ENCODE measurements around the gene LPAR1. TPM values are rescaled to one million over a fixed set of nuclear protein-coding genes. Genes with fewer than 3 reads are reported as not detected.

Gene LPAR1
- total RNA-seq, 1 donor from 2014 or later: 5.6 TPM

DNA sequence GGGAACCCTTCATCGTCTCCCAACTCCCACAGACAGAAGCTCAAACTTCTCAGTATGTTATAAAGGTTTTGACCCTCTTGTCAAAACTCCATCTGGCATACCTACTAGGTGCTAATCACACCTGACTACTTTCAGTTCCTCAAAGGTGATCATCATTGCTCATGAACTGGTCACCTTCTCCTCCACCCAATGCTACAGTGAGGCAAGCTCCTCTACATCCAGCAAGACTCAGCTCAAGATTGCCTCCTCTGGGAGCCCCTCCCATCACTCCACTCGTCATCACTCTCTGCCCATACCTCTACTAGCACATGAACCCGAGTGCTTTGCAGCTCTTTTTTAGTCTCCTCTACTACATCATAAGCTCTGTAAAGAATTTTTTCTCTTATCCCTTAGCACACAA is 102.4 kb downstream of the LPAR1 start:
- H3K4me1 Mint-ChIP-seq (ENCODE audit: unreplicated experiment): no peaks in the 10 kb centered on the region
- H3K27ac Mint-ChIP-seq (ENCODE audit: unreplicated experiment): no peak overlapping the region
- no peak overlapping the region for H3K4me3 Mint-ChIP-seq (ENCODE audit: unreplicated experiment)
- H3K27me3 Mint-ChIP-seq (ENCODE audit: unreplicated experiment): no peaks in the 10 kb centered on the region
- TF ChIP-seq, protein P1, sequence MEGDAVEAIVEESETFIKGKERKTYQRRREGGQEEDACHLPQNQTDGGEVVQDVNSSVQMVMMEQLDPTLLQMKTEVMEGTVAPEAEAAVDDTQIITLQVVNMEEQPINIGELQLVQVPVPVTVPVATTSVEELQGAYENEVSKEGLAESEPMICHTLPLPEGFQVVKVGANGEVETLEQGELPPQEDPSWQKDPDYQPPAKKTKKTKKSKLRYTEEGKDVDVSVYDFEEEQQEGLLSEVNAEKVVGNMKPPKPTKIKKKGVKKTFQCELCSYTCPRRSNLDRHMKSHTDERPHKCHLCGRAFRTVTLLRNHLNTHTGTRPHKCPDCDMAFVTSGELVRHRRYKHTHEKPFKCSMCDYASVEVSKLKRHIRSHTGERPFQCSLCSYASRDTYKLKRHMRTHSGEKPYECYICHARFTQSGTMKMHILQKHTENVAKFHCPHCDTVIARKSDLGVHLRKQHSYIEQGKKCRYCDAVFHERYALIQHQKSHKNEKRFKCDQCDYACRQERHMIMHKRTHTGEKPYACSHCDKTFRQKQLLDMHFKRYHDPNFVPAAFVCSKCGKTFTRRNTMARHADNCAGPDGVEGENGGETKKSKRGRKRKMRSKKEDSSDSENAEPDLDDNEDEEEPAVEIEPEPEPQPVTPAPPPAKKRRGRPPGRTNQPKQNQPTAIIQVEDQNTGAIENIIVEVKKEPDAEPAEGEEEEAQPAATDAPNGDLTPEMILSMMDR (IDR thresholded peaks at IDR 0.05; ENCODE audit: unreplicated experiment): no peak
- H3K9me3 Mint-ChIP-seq (ENCODE audit: unreplicated experiment): no peaks in the 10 kb centered on the region
- no peak for DNase-seq (ENCODE audit: low spot score)
- H3K36me3 Mint-ChIP-seq (ENCODE audit: low read depth, unreplicated experiment): no peaks in the 10 kb centered on the region

DNA sequence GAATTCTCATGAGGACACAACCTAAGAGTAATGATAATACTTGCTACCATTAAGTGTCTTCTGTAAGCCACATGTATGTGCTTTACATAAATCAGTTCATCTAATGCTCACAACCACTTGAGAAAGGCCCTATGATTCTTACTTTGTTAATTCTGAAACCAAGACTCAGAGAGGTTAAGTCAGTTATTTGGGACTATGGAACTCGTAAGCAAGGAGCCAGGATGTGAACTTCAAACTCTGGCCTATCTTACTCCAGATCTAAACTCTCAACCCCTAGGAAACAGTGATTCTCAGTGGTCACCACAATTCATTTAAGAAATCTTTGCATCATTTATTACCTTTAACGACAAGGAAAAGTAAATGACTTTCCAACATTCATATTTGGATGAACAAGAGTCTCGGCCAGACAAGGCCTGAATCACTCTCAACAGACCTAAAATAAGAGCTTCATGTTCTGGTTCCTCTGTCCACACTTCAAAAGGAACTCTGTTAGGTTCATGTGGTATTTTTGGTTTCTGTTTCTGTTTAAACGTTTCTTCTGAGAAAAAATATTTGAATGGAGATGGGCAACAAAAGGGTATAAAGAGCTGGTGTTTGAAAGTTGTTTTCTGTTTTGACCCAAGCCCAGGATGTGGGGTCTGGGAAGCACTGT is 104.8 kb downstream of the LPAR1 start:
- H3K36me3 Mint-ChIP-seq (ENCODE audit: low read depth, unreplicated experiment): no peaks in the 10 kb centered on the region
- TF ChIP-seq, protein P1 (IDR thresholded peaks at IDR 0.05; ENCODE audit: unreplicated experiment): no peak
- no peak overlapping the region for H3K27ac Mint-ChIP-seq (ENCODE audit: unreplicated experiment)
- no peaks in the 10 kb centered on the region for H3K27me3 Mint-ChIP-seq (ENCODE audit: unreplicated experiment)
- H3K9me3 Mint-ChIP-seq (ENCODE audit: unreplicated experiment): no peaks in the 10 kb centered on the region
- no peak overlapping the region for H3K4me3 Mint-ChIP-seq (ENCODE audit: unreplicated experiment)
- no peaks in the 10 kb centered on the region for H3K4me1 Mint-ChIP-seq (ENCODE audit: unreplicated experiment)
- no peak for DNase-seq (ENCODE audit: low spot score)

DNA sequence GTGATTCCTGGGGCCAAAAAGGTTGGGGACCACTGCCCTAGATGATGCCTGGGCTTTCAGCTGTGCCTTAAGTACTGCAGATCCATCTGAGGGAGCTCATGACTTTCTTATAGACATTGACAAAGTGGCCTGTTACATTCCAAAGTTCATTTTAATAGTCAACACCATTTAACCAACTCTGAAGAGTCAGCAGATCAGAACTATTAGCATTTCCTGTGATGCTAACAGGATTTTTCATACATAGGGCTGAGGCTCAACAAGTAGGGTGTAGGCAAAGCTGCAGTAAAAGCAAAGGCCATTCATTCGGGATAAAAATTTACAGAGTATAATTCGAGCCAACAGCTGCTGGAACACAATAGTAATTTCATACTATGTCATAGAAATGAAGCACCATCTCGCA is 105.4 kb downstream of the LPAR1 start:
- no peak overlapping the region for H3K27ac Mint-ChIP-seq (ENCODE audit: unreplicated experiment)
- no peaks in the 10 kb centered on the region for H3K36me3 Mint-ChIP-seq (ENCODE audit: low read depth, unreplicated experiment)
- no peaks in the 10 kb centered on the region for H3K4me1 Mint-ChIP-seq (ENCODE audit: unreplicated experiment)
- H3K9me3 Mint-ChIP-seq (ENCODE audit: unreplicated experiment): no peaks in the 10 kb centered on the region
- H3K27me3 Mint-ChIP-seq (ENCODE audit: unreplicated experiment): no peaks in the 10 kb centered on the region
- no peak overlapping the region for H3K4me3 Mint-ChIP-seq (ENCODE audit: unreplicated experiment)
- TF ChIP-seq, protein P1 (IDR thresholded peaks at IDR 0.05; ENCODE audit: unreplicated experiment): no peak
- no peak for DNase-seq (ENCODE audit: low spot score)

DNA sequence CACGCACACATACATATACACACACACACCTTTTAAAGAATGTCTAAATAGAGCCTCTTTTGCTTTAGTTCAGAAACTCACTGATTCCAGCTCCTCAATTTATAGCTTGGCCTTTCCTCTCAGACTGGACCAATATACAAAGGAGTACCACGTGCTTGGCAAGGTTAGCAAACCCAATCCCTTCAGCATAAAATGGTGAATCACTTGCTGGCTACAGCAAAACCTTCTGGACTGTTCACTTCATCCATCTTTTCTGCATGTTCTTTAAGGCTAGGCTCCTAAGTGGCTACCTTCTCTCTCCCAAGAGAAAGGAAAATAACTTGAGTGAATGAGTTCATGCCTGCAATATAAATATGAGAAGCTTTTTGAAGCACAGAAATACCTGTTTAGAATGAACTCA is 109.7 kb downstream of the LPAR1 start:
- Mint-ChIP-seq H3K9me3 (ENCODE audit: unreplicated experiment) (no peaks in the 10 kb centered on the region), H3K4me3 (ENCODE audit: unreplicated experiment) (no peak overlapping the region), H3K4me1 (ENCODE audit: unreplicated experiment) (no peaks in the 10 kb centered on the region), H3K27ac (ENCODE audit: unreplicated experiment) (no peak overlapping the region), H3K27me3 (ENCODE audit: unreplicated experiment) (no peaks in the 10 kb centered on the region), H3K36me3 (ENCODE audit: low read depth, unreplicated experiment) (no peaks in the 10 kb centered on the region)
- DNase-seq (ENCODE audit: low spot score): no peak
- TF ChIP-seq, protein P1 (IDR thresholded peaks at IDR 0.05; ENCODE audit: unreplicated experiment): no peak

DNA sequence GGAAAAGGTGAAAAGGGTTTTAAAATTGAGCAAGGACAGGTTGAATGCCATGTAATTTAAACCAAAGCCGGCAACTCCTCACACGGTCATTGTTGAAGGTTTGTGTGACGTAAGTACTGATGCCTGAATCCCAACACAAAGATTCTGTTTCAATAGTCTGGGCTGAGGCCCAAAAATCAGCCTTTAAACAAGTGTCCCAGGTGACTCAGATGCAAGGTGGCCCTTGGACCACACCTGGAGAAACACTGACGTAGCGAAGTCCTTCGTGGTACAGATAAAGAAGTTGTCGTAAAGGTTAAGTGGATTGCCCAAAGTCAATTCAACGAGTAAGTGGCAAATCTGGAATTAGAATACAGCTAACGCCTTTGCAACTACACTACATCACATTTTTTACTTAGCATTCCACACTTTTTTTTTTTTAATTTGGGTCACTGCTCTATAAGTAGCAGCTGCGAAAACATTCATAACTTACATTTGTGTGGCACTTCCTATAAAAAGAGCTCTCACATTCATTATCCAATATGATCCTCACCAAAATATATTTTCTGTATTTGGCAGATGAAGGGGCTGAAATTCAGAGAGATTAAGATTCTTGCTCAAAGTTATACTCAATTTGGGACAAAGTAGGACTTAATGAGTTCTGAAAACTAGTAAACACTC is 111.3 kb downstream of the LPAR1 start:
- H3K27ac Mint-ChIP-seq (ENCODE audit: unreplicated experiment): no peak overlapping the region
- H3K4me3 Mint-ChIP-seq (ENCODE audit: unreplicated experiment): no peak overlapping the region
- no peaks in the 10 kb centered on the region for H3K4me1 Mint-ChIP-seq (ENCODE audit: unreplicated experiment)

More for the DNA sequence above, 111.3 kb downstream of the LPAR1 start:
- Mint-ChIP-seq H3K27me3 (ENCODE audit: unreplicated experiment) (no peaks in the 10 kb centered on the region), H3K36me3 (ENCODE audit: low read depth, unreplicated experiment) (no peaks in the 10 kb centered on the region), H3K9me3 (ENCODE audit: unreplicated experiment) (no peaks in the 10 kb centered on the region)
- DNase-seq (ENCODE audit: low spot score): no peak
- TF ChIP-seq, protein P1 (IDR thresholded peaks at IDR 0.05; ENCODE audit: unreplicated experiment): no peak
